Trophoblast cell (in vitro differentiated cells and primary cell): ENCODE results near the gene UTP14A.
A peak's percentile ranks its signal among the peaks of the same experiment; 100 is the strongest.

ENCODE experiments used
- DNase-seq, 2 donors: peaks; one replicate each; pipeline ENCODE4 v3.0.0-alpha.2; 2016
- H2AFZ ChIP-seq: 2 replicates; pipeline ENCODE4 v1.6.1; 2013; ENCODE audit warnings: low read length, moderate library complexity, mild to moderate bottlenecking; ENCODE audit not compliant: insufficient read depth, poor library complexity
- H2AK5ac ChIP-seq: 2 replicates; pipeline ENCODE4 v1.6.1; 2013; ENCODE audit warnings: mild to moderate bottlenecking, low read length
- H2BK120ac ChIP-seq: 2 replicates; pipeline ENCODE4 v1.6.1; 2013; ENCODE audit warnings: low read length, mild to moderate bottlenecking, moderate library complexity; ENCODE audit not compliant: insufficient read depth, poor library complexity
- H2BK12ac ChIP-seq: 2 replicates; pipeline ENCODE4 v1.6.1; 2013; ENCODE audit warnings: mild to moderate bottlenecking, low read length, moderate library complexity
- H2BK5ac ChIP-seq: 2 replicates; pipeline ENCODE4 v1.6.1; 2013; ENCODE audit warnings: low read length, low read depth, moderate library complexity, mild to moderate bottlenecking; ENCODE audit not compliant: poor library complexity
- H3K14ac ChIP-seq: 2 replicates; pipeline ENCODE4 v1.6.1; 2013; ENCODE audit warnings: mild to moderate bottlenecking, low read length
- H3K18ac ChIP-seq: 2 replicates; pipeline ENCODE4 v1.6.1; 2013; ENCODE audit warnings: mild to moderate bottlenecking, low read length
- H3K23ac ChIP-seq: 2 replicates; pipeline ENCODE4 v1.6.1; 2013; ENCODE audit warnings: low read length
- H3K27ac ChIP-seq: 2 replicates; pipeline ENCODE4 v1.5.1; 2013; ENCODE audit warnings: low read depth, mild to moderate bottlenecking, inconsistent platforms, low read length, moderate library complexity
- H3K27me3 ChIP-seq: 2 replicates; pipeline ENCODE4 v1.6.1; 2013; ENCODE audit warnings: inconsistent platforms, mild to moderate bottlenecking, low read length, moderate library complexity; ENCODE audit not compliant: insufficient read depth
- H3K36me3 ChIP-seq, 2 experiments: 1 replicate in 1 of 2; 2 replicates in 1 of 2; pipeline ENCODE4 v1.6.1; 2013; ENCODE audit warnings: low read length in 2 of 2, mild to moderate bottlenecking in 2 of 2, moderate library complexity in 1 of 2; ENCODE audit not compliant: insufficient read depth in 2 of 2, control insufficient read depth in 1 of 2
- H3K4ac ChIP-seq: 2 replicates; pipeline ENCODE4 v1.6.1; 2013; ENCODE audit warnings: low read depth, mild to moderate bottlenecking, low read length, moderate library complexity
- H3K4me1 ChIP-seq, 2 experiments: 1 replicate in 1 of 2; 2 replicates in 1 of 2; pipeline ENCODE4 v1.6.1; 2013; ENCODE audit warnings: low read length in 2 of 2, mild to moderate bottlenecking in 2 of 2, moderate library complexity in 1 of 2; ENCODE audit not compliant: insufficient read depth in 2 of 2, control insufficient read depth in 1 of 2
- H3K4me2 ChIP-seq: 2 replicates; pipeline ENCODE4 v1.6.1; 2013; ENCODE audit warnings: inconsistent platforms, mild to moderate bottlenecking, low read length, moderate library complexity
- H3K4me3 ChIP-seq: 2 replicates; pipeline ENCODE4 v1.5.1; 2013; ENCODE audit warnings: mild to moderate bottlenecking, low read depth, low read length, inconsistent platforms
- H3K79me1 ChIP-seq: one replicate; pipeline ENCODE4 v1.6.1; 2013; ENCODE audit warnings: low read length
- H3K79me2 ChIP-seq: 2 replicates; pipeline ENCODE4 v1.6.1; 2013; ENCODE audit warnings: low read length, mild to moderate bottlenecking; ENCODE audit not compliant: control insufficient read depth, insufficient read depth, poor library complexity
- H3K9ac ChIP-seq: 2 replicates; pipeline ENCODE4 v1.6.1; 2013; ENCODE audit warnings: mild to moderate bottlenecking, low read length
- H3K9me3 ChIP-seq: 2 replicates; pipeline ENCODE4 v1.6.1; 2013; ENCODE audit warnings: low read depth, mild to moderate bottlenecking, control low read depth, inconsistent platforms, low read length; ENCODE audit not compliant: insufficient read depth
- H4K12ac ChIP-seq: 2 replicates; pipeline ENCODE4 v1.6.1; 2013; ENCODE audit warnings: low read depth, mild to moderate bottlenecking, low read length, moderate library complexity
- H4K8ac ChIP-seq: 2 replicates; pipeline ENCODE4 v1.6.1; 2013; ENCODE audit warnings: low read depth, mild to moderate bottlenecking, low read length, moderate library complexity
- H4K91ac ChIP-seq: one replicate; pipeline ENCODE4 v1.6.1; 2013; ENCODE audit warnings: low read depth, mild to moderate bottlenecking, low read length, moderate library complexity
- WGBS: extraction: QIAGEN DNeasy Blood & Tissue Kit; methylation state at CpG from one replicate; pipeline ENCODE4 v1.1.7; 2013; ENCODE audit warnings: missing lambda C conversion rate; ENCODE audit not compliant: insufficient read length, insufficient coverage; ENCODE audit errors: extremely low coverage; 5-methylcytosine and 5-hydroxymethylcytosine counted together

Gene UTP14A

DNA sequence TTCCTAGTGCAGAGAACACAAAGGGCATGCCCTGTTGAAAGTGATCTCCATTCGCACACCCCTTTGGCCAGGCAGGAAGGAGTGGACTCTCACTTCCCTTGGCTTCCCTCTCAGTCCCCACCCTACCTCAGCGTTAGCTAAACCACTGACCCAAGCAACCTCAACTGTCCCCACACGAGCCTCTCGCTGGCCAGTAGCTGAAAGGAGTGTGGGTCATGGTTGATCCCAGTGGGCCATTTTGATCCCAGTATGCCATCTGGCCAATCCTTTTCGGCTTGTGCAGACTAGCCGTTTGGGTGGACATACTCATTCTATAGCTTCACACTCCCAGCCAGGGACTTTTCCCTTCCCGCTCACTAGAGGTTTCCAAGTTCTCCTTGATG is 52.1 kb downstream of the UTP14A start:
- H3K36me3 ChIP-seq, result no peaks in the 10 kb centered on the region
- peaks cover 2% of the 10 kb centered on the region for H3K79me2 ChIP-seq
- H4K8ac ChIP-seq, result peak overlapping the region; percentile 96
- H3K23ac ChIP-seq, result no peak overlapping the region
- H3K9ac ChIP-seq, result no peak overlapping the region
- H3K4me3 ChIP-seq, result no peak overlapping the region
- peaks cover 18 to 22% of the 10 kb centered on the region in 2 experiments for H3K4me1 ChIP-seq
- H2BK5ac ChIP-seq, result no peak overlapping the region
- H3K27me3 ChIP-seq, result no peaks in the 10 kb centered on the region
- H3K4ac ChIP-seq, result no peak overlapping the region
- no CpG with 5 or more reads among the region's 7 CpGs for WGBS
- no peak overlapping the region for H3K14ac ChIP-seq
- no peak overlapping the region for H2AFZ ChIP-seq
- peaks cover 7% of the 10 kb centered on the region for H3K79me1 ChIP-seq
- H2AK5ac ChIP-seq, result no peak overlapping the region
- H3K27ac ChIP-seq, result no peak overlapping the region
- no peak overlapping the region for H3K18ac ChIP-seq
- peak overlapping the region; percentile 94 for H3K4me2 ChIP-seq
- no peak for DNase-seq
- H2BK12ac ChIP-seq, result no peak overlapping the region
- no peaks in the 10 kb centered on the region for H3K9me3 ChIP-seq
- H2BK120ac ChIP-seq, result no peak overlapping the region
- no peak overlapping the region for H4K12ac ChIP-seq
- H4K91ac ChIP-seq, result no peak overlapping the region

DNA sequence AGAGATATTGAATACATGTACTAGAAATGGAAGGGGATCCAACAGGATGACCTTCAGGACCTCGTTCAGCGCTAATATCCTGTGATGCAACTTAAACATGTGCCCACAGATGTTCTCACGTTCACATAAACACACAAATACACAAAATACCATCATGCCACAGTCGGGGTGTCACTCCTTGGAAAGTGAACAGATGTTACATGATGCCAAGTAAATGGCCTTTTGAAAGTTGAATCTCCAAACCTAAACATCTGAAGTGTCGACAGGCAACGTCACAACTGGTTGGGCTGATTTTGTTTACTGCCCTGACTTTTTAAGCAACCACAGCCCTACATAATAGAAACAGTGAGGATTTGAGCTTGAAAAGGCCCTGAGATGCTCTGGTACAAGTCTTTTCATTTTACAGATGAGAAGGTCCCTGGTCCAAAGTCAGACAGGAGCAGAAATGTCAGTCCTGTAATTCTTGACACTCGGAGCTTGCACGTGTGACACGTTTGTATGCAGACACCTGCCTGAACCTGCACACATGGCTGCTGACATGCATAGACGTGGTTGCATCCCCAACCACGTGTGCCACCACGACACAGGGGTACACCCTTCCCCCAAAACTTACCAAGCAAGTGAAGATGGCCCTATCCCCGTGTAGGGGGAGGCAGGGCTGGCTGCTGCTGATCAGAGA is 53.0 kb downstream of the UTP14A start:
- Histone ChIP-seq H3K79me1 (peaks cover 7% of the 10 kb centered on the region), H4K91ac (no peak overlapping the region), H3K4ac (no peak overlapping the region), H3K79me2 (peaks cover 2% of the 10 kb centered on the region), H2BK5ac (no peak overlapping the region), H4K8ac (no peak overlapping the region), H3K36me3 (no peaks in the 10 kb centered on the region), H3K18ac (no peak overlapping the region), H3K9ac (no peak overlapping the region), H3K27ac (no peak overlapping the region), H3K4me1 (peaks cover 18 to 22% of the 10 kb centered on the region in 2 experiments), H2AK5ac (no peak overlapping the region), H2AFZ (no peak overlapping the region), H3K4me2 (peak overlapping the region; percentile 40), H3K14ac (no peak overlapping the region), H4K12ac (no peak overlapping the region), H3K27me3 (no peaks in the 10 kb centered on the region), H3K23ac (no peak overlapping the region), H2BK12ac (no peak overlapping the region), H3K4me3 (no peak overlapping the region), H3K9me3 (no peaks in the 10 kb centered on the region), H2BK120ac (no peak overlapping the region)
- WGBS, result no CpG with 5 or more reads among the region's 13 CpGs
- DNase-seq, result no peak

DNA sequence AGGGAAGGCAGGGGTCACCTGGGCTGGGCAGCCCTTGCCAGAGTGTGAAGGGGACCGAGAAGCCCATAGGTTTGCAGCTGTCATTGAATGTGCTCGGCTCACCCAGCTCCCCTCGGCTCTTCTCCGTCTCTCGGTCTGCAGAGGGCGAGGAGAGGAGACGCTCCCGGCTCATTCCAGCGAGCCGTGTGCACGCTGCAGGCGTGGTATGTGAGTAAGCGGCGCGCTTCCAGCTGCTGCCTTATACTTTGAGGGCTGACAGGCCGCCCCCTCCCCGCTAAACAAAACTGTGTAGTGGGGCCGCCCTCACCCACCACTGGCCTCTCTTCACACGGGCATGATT is 53.5 kb downstream of the UTP14A start:
- no peak overlapping the region for H2AK5ac ChIP-seq
- no peak overlapping the region for H2BK5ac ChIP-seq
- H2AFZ ChIP-seq, result peak overlapping the region; percentile 86
- no peak overlapping the region for H4K8ac ChIP-seq
- no peak overlapping the region for H3K4me3 ChIP-seq
- H3K79me1 ChIP-seq, result peaks cover 7% of the 10 kb centered on the region
- no peaks in the 10 kb centered on the region for H3K9me3 ChIP-seq
- H4K91ac ChIP-seq, result no peak overlapping the region
- H2BK12ac ChIP-seq, result no peak overlapping the region
- no peak overlapping the region for H4K12ac ChIP-seq
- DNase-seq, result peak; percentile 23 to 52
- no peak overlapping the region for H3K14ac ChIP-seq
- H2BK120ac ChIP-seq, result no peak overlapping the region
- no peak overlapping the region for H3K9ac ChIP-seq
- H3K27me3 ChIP-seq, result no peaks in the 10 kb centered on the region
- no CpG with 5 or more reads among the region's 19 CpGs for WGBS
- no peak overlapping the region for H3K23ac ChIP-seq
- no peak overlapping the region for H3K27ac ChIP-seq
- H3K4ac ChIP-seq, result no peak overlapping the region
- peaks cover 18 to 22% of the 10 kb centered on the region in 2 experiments for H3K4me1 ChIP-seq
- no peaks in the 10 kb centered on the region for H3K36me3 ChIP-seq
- no peak overlapping the region for H3K18ac ChIP-seq
- H3K4me2 ChIP-seq, result peak overlapping the region; percentile 40
- peaks cover 2% of the 10 kb centered on the region for H3K79me2 ChIP-seq

DNA sequence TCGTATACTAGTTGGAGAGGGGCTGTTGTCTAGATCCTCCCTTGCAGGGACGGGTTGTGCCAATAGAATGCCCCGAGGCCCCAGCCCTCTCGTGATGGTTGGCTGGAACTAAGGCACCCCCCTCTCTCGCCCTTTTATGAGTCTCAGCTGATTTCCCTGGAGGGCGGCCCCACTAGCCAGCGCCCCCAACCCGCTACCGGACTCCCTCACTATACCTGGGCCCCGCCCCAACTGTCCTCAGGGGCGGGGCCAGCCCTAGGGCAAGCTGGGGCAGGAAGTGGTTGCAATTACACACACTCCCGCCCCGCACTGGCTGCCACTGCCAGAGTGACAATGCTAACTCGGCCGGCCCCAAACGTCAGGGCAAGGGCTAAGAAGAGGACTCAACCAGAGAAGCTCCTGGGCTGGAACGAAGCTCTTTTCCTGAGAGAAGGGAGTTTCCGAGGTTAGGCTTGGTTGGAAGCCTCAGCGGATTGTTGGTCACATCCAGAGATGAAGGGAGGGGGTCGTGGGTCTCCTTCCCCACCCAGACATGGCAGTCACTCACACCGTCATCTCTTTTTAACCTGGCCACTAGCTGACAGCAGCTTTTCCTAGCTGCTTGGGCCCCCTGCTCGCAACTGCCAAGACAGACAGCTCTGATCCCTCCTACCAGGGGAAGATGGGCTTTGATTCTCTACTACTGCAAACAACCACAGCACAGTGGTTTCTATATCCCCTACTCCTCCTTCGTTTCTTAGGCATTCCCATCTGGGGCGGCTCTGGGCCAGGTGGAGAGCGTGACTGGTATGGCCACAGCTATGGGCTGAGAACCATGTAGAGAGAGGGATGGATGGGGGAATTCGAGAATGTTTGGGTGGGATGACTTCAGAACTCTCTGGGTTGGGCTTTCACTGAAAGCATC is 55.5 kb downstream of the UTP14A start:
- H4K12ac ChIP-seq, result no peak overlapping the region
- peak overlapping the region; percentile 37 for H4K91ac ChIP-seq
- H3K4me1 ChIP-seq, result peaks cover 18 to 22% of the 10 kb centered on the region in 2 experiments
- H2BK120ac ChIP-seq, result no peak overlapping the region
- no peaks in the 10 kb centered on the region for H3K27me3 ChIP-seq
- H3K9ac ChIP-seq, result no peak overlapping the region
- H4K8ac ChIP-seq, result peak overlapping the region; percentile 42
- H3K14ac ChIP-seq, result peak overlapping the region; percentile 15
- H3K79me1 ChIP-seq, result peaks cover 7% of the 10 kb centered on the region
- DNase-seq, result peak; percentile 39 to 63
- H3K36me3 ChIP-seq, result no peaks in the 10 kb centered on the region
- H2AK5ac ChIP-seq, result no peak overlapping the region
- peak overlapping the region; percentile 46 for H3K4me2 ChIP-seq
- H3K23ac ChIP-seq, result no peak overlapping the region
- H3K4ac ChIP-seq, result no peak overlapping the region
- peak overlapping the region; percentile 6 for H2AFZ ChIP-seq
- WGBS, result no CpG with 5 or more reads among the region's 26 CpGs
- no peak overlapping the region for H3K4me3 ChIP-seq
- no peak overlapping the region for H3K18ac ChIP-seq
- no peaks in the 10 kb centered on the region for H3K9me3 ChIP-seq
- H2BK5ac ChIP-seq, result no peak overlapping the region
- H2BK12ac ChIP-seq, result no peak overlapping the region
- no peak overlapping the region for H3K27ac ChIP-seq
- H3K79me2 ChIP-seq, result peaks cover 2% of the 10 kb centered on the region
